ENCODE measurements around the gene DNM3.

GRCh38 chr1:172427191-172427590 is 585.9 kb downstream of the DNM3 start:
- TF ChIP-seq CTCF (IDR thresholded peaks at IDR 0.05): no peak
- no peak for TF ChIP-seq POLR2A (IDR thresholded peaks at IDR 0.05)

All from lower leg skin (tissue), 3 donors.